Measurements from ENCODE around the gene DMD.
A peak's percentile ranks its signal among the peaks of the same experiment; 100 is the strongest.

DMD gene

DNA sequence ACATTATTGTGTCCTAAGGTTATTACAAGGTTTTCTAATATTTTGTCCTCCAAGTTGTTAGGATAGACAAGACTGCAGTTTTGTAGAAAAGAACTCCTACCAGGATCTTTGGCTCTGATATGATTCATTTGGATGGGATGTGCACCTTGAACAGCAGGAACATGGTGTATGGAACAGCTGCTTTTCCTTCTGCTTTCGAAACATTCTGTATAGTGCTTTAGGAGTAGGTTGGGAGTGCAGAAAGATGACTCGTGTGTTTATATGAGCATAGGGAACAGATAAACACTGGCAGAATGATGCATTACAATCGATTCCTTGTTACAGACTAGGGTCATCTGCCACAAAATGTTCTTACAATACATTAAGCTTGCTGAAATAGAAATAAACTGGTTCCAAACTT is 790.1 kb downstream of the DMD start:
- DNase-seq (ENCODE audit: low spot score): no peak
- in situ Hi-C loops (cut with MboI; ENCODE audit: low sequenced_read_pairs, unreplicated experiment): no loop called here
- TF ChIP-seq, protein P1, sequence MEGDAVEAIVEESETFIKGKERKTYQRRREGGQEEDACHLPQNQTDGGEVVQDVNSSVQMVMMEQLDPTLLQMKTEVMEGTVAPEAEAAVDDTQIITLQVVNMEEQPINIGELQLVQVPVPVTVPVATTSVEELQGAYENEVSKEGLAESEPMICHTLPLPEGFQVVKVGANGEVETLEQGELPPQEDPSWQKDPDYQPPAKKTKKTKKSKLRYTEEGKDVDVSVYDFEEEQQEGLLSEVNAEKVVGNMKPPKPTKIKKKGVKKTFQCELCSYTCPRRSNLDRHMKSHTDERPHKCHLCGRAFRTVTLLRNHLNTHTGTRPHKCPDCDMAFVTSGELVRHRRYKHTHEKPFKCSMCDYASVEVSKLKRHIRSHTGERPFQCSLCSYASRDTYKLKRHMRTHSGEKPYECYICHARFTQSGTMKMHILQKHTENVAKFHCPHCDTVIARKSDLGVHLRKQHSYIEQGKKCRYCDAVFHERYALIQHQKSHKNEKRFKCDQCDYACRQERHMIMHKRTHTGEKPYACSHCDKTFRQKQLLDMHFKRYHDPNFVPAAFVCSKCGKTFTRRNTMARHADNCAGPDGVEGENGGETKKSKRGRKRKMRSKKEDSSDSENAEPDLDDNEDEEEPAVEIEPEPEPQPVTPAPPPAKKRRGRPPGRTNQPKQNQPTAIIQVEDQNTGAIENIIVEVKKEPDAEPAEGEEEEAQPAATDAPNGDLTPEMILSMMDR (IDR thresholded peaks at IDR 0.05; ENCODE audit: borderline replicate concordance, control extremely low read depth, extremely low read depth, insufficient read depth, missing control alignments): no peak

DNA sequence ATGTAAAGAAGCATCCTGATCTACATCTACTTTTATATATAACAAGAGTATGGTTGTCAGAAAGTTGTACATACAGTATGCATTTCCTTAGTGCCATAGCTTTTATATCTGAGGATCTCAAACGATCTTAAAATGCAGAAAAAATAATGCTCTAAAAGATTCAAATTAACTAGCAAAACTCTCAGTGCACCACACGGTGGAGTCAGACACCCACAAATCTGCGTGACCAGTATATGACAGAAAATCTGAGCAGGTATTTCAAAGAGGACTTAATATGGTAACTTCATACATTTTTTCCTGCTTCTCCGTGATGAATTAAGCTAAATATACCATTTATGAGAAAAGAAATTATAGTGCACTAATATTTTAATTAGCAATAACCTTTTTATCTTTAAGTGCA is 803.0 kb downstream of the DMD start:
- DNase-seq (ENCODE audit: low spot score): peak; percentile 1
- in situ Hi-C loops (cut with MboI; ENCODE audit: low sequenced_read_pairs, unreplicated experiment): no loop called here
- TF ChIP-seq, protein P1 (IDR thresholded peaks at IDR 0.05; ENCODE audit: borderline replicate concordance, control extremely low read depth, extremely low read depth, insufficient read depth, missing control alignments): peak; percentile 33

DNA sequence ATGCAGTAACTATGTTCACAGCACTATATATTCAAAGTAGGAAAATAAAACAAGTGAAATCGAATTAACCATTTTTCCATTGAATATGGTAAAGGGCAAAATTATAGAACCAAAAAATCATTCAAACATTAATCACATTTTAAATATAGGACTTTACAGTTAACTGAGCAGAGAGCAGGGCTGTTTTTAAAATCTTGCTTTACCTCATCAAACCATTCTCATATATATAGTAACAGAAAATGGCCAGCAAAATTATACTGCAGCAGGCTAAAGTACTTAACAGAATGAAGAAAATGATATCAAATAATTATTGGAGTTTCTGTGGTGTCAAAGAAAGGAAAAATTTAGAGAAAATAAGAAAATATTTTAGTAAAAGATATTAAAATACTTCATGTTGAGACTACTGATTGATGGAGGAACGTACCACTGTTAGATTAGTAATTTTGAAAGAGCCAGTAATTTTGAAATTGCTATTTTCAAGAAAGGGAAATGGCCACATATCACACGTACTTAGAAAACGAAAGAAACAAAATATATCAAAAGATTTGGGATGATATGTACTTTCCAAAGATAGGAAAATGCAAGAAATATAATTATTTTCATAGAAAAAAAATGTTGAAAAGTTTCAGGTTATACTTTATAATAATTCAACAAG is 813.7 kb downstream of the DMD start:
- TF ChIP-seq, protein P1 (IDR thresholded peaks at IDR 0.05; ENCODE audit: borderline replicate concordance, control extremely low read depth, extremely low read depth, insufficient read depth, missing control alignments): no peak
- DNase-seq (ENCODE audit: low spot score): no peak
- in situ Hi-C loops (cut with MboI; ENCODE audit: low sequenced_read_pairs, unreplicated experiment): no loop called here

DNA sequence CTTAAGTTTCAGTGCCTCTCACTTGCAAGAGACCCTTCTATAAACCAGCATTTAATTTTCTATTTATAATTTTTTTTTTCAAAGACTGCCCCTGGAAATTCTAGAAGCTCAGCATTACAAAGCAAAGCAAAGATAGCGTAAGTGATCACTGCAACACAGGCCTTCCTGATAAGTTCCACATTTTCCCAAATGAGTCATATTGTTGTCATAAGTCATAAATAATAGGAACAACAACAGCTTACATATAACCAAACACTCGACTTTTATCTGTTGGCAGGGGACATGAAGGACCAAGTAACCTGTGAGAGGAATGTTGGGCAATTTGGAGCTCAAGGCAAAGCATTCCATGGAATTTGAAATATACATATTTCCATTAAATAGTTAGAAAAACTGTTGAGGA is 815.5 kb downstream of the DMD start:
- in situ Hi-C loops (cut with MboI; ENCODE audit: low sequenced_read_pairs, unreplicated experiment): no loop called here
- TF ChIP-seq, protein P1 (IDR thresholded peaks at IDR 0.05; ENCODE audit: borderline replicate concordance, control extremely low read depth, extremely low read depth, insufficient read depth, missing control alignments): no peak
- no peak for DNase-seq (ENCODE audit: low spot score)

DNA sequence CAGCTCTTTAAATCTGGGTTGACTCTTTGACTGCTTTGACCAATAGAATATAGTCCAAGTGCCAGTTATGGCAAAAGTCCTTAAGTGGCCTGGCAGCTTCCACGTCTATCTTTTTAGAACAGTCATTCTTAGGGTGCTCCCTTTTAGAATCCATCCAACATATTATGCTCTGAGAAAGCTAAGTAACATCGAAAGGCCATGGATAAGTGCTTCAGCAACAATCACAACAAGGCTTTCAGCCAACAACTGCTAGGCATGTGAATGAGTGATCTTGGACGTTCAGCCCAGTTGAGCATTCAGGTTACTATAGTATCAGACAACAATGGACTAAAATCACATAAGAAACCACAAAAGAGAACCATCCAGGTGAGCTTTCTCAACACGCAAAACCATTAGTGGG is 818.7 kb downstream of the DMD start:
- TF ChIP-seq, protein P1 (IDR thresholded peaks at IDR 0.05; ENCODE audit: borderline replicate concordance, control extremely low read depth, extremely low read depth, insufficient read depth, missing control alignments): no peak
- DNase-seq (ENCODE audit: low spot score): no peak
- in situ Hi-C loops (cut with MboI; ENCODE audit: low sequenced_read_pairs, unreplicated experiment): no loop called here

DNA sequence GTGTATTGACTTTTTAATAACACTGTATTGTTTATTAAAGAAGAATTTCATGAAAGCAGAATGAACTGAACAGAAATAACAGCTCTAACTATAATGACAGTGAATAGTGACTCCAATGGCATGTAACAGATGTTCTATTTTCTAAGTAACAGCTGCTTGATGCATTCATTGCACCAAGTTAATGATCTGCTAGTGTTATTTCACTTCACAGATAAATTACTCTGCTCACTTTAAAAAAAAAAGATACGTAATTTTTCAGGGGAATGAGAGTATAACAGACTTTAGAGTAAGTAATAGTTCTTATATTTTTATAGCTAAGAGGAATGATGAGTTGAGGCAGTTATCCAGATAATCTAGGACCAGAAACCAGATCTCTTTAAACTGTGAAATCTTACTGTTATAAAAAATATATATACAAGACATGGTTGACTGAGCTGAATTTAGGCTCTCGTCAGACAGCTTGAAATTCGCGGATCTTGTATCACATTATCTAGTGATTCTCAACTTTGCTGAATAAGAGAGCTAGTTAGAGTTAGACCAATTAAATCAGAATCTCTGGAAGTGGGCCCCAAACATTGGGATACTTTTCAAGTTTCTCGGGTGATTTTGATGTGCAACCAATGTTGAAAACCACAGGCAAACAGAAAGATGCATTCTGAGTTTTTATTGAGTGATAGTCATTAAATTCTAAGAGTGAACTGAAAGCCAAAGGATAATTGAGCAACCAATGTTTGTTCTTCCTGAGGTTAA is 840.7 kb downstream of the DMD start:
- no peak for DNase-seq (ENCODE audit: low spot score)
- in situ Hi-C loops (cut with MboI; ENCODE audit: low sequenced_read_pairs, unreplicated experiment): no loop called here
- TF ChIP-seq, protein P1 (IDR thresholded peaks at IDR 0.05; ENCODE audit: borderline replicate concordance, control extremely low read depth, extremely low read depth, insufficient read depth, missing control alignments): no peak

Data from GM13976 (cell line).